Measurements from ENCODE around the gene ZNF385C. TPM values are rescaled to one million over a fixed set of nuclear protein-coding genes. Genes with fewer than 3 reads are reported as not detected.
A peak's percentile ranks its signal among the peaks of the same experiment; 100 is the strongest.

ZNF385C gene
- polyA plus RNA-seq, 2 of the 4 experiments (the other 2 are of a cell fraction) = 0.13 to 0.61 TPM

DNA sequence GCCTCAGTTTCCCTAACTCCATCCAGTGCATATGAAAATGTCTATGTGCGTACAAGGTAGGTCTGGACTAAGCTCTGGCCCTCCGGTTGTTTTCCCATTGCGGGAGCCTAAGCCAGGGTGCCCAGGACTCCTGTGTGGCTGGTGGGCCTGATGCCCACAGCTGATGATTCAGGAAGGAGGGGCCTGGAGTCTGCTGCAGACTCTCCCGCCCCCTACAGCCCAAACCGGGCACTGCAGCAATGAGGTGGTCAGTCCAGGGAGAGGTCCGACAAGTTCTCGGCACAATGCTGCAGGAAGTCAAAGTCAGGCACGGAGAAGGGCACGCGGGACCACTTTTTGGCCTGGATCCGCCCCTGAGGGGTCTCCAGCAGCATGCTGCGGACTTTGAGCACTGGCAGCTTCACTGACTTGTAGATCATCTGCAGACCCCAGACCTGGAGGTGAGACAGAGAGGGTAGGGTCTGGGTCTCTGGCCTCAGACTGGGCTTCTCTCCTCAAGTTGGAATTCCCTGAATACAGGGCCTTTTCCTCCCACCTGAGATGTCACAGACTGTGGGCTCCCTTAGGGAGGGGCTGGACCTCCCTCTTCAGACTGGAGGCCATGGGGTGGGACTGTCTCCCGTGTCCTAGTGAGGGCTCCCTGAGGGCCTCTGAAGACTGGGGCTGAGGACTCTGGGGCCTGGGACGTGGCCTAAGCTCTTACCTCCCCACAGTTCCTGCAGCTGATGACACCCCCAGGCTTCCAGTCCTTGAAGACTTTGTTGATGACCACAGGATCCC is 3.4 kb upstream of the ZNF385C start (continued):
- TF ChIP-seq, protein P1, sequence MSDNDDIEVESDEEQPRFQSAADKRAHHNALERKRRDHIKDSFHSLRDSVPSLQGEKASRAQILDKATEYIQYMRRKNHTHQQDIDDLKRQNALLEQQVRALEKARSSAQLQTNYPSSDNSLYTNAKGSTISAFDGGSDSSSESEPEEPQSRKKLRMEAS (IDR thresholded peaks at IDR 0.05) = 0 out of 2 replicates have a peak, but pooled peaks have one; percentile 21
- TF ChIP-seq SMC3 (IDR thresholded peaks at IDR 0.05) (peak; percentile 65; the same call in 1 of the 3 replicates), KDM5A (IDR thresholded peaks at IDR 0.05) (no peak), HES2 (IDR thresholded peaks at IDR 0.05) (no peak), MAFK (IDR thresholded peaks at IDR 0.05; ENCODE audit: partially characterized antibody) (no peak), HOXB13 (CRISPR knock-in tag; IDR thresholded peaks at IDR 0.05; ENCODE audit: low read depth) (no peak), POLR2AphosphoS2 (conservative IDR thresholded peaks at IDR 0.05; ENCODE audit: low read length) (no peak), MYC (IDR thresholded peaks at IDR 0.05; ENCODE audit: borderline replicate concordance, low read length) (no peak), RARB (CRISPR knock-in tag; IDR thresholded peaks at IDR 0.05) (no peak), NR3C1 (IDR thresholded peaks at IDR 0.05) (no peak), USF2 (IDR thresholded peaks at IDR 0.05) (no peak)
- TF ChIP-seq, protein P2, sequence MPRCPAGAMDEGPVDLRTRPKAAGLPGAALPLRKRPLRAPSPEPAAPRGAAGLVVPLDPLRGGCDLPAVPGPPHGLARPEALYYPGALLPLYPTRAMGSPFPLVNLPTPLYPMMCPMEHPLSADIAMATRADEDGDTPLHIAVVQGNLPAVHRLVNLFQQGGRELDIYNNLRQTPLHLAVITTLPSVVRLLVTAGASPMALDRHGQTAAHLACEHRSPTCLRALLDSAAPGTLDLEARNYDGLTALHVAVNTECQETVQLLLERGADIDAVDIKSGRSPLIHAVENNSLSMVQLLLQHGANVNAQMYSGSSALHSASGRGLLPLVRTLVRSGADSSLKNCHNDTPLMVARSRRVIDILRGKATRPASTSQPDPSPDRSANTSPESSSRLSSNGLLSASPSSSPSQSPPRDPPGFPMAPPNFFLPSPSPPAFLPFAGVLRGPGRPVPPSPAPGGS (IDR thresholded peaks at IDR 0.05) = no peak
- TF ChIP-seq, protein P3, sequence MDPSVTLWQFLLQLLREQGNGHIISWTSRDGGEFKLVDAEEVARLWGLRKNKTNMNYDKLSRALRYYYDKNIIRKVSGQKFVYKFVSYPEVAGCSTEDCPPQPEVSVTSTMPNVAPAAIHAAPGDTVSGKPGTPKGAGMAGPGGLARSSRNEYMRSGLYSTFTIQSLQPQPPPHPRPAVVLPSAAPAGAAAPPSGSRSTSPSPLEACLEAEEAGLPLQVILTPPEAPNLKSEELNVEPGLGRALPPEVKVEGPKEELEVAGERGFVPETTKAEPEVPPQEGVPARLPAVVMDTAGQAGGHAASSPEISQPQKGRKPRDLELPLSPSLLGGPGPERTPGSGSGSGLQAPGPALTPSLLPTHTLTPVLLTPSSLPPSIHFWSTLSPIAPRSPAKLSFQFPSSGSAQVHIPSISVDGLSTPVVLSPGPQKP (IDR thresholded peaks at IDR 0.05; ENCODE audit: low read depth, low read length) = no peak

DNA sequence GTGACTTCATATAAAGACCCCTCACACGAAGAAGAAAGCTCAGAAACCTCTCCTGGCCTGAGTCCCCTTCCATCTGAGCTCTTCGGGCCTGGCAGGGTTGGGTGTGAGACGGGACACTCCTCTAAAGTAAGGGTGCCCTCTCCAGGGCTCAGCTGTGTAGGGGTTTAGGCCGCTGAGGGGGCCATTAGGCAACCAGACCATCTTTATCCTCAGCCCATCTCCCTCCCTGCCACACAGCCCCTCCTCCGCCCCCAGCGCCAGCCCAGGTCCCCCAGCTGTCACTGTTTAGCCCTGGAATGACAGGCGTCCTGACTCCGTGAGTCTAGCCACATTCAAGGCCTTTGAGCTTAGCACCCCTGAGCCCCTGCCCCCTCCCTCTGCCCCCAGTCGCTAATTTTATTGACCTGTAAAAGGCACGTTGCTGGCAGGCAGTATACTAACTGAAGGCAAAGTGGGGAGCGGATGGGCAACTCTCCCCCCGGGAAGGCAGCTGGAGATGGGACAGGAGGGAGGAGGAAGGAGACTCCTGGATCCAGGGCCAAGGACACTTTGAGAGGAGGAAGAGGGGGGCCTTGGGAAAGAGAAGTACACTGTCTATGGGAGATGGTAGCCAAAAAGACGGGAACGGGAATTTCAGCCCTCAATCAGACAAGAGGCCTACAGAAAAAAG is 592 bp upstream of the ZNF385C start:
- H3K4me1 ChIP-seq = no peaks in the 10 kb centered on the region
- ATAC-seq = no peak
- no peak for DNase-seq (ENCODE audit: low read depth in 1 of 2, low spot score in 1 of 2)
- ChIA-PET CTCF (interaction anchor here (1.6 to 39.5 kb wide), 4 partner anchors 15 to 75 kb away, joined by 7 to 658 read pairs (median 348); partner anchors contain the start of genes DHX58, DNAJC7, KAT2A and NKIRAS2), POLR2A (no interaction called here)
- 72% methylated on average over 10 of the region's 14 CpGs for WGBS (ENCODE audit: missing lambda C conversion rate)
- H3K4me3 ChIP-seq = no peak overlapping the region
- no peak for FAIRE-seq
- TF ChIP-seq MAZ (IDR thresholded peaks at IDR 0.05; ENCODE audit: borderline replicate concordance, low read depth, low read length) (no peak), NPAS2 (CRISPR knock-in tag; IDR thresholded peaks at IDR 0.05; ENCODE audit: borderline replicate concordance) (no peak), FOXS1 (CRISPR knock-in tag; IDR thresholded peaks at IDR 0.05) (no peak), TFCP2L1 (CRISPR knock-in tag; IDR thresholded peaks at IDR 0.05) (no peak), EHF (CRISPR knock-in tag; IDR thresholded peaks at IDR 0.05) (no peak), RCOR1 (IDR thresholded peaks at IDR 0.05; ENCODE audit: low read depth, low read length) (no peak), HEYL (CRISPR knock-in tag; IDR thresholded peaks at IDR 0.05) (no peak), RARB (CRISPR knock-in tag; IDR thresholded peaks at IDR 0.05) (no peak), ESRRA (IDR thresholded peaks at IDR 0.05; ENCODE audit: borderline replicate concordance, low read length) (no peak)
- TF ChIP-seq, protein P1 (IDR thresholded peaks at IDR 0.05) = no peak
- H3K27ac ChIP-seq = no peak overlapping the region
- H3K9me3 ChIP-seq = no peaks in the 10 kb centered on the region
- H3K4me2 ChIP-seq = no peak overlapping the region
